Spleen (tissue), 11 donors: ENCODE measurements around the gene PRKCD. TPM values are rescaled to one million over a fixed set of nuclear protein-coding genes. Genes with fewer than 3 reads are reported as not detected.

Experiments
- DNase-seq: peaks from one replicate; pipeline ENCODE4 v3.0.0-alpha.2; 2020
- H3K27ac ChIP-seq, 8 donors: fragments of 200-600 bp; sonication (generic) in 7 of 8; 1 replicate in 4 of 8; 2 replicates in 4 of 8; pipeline versions ENCODE4 v1.5.0 to v1.8.0; 2016 to 2021; ENCODE audit warnings: inconsistent platforms in 4 of 8, mild to moderate bottlenecking in 4 of 8, moderate library complexity in 1 of 8
- H3K27me3 ChIP-seq, 7 donors: fragments of 200-600 bp; sonication (generic) in 6 of 7; replicated peaks in 1 of 7; 1 replicate in 4 of 7; 2 replicates in 3 of 7; pipeline versions ENCODE4 v1.5.0 to v1.8.0; 2016 to 2021; ENCODE audit warnings: inconsistent platforms in 3 of 7, mild to moderate bottlenecking in 1 of 7
- H3K36me3 ChIP-seq, 6 donors: fragments of 200-600 bp; sonication (generic) in 5 of 6; 1 replicate in 4 of 6; 2 replicates in 2 of 6; pipeline versions ENCODE4 v1.5.0 to v1.8.0; 2016 to 2021; ENCODE audit warnings: inconsistent platforms in 2 of 6
- H3K4me1 ChIP-seq, 6 donors: fragments of 200-600 bp; sonication (generic) in 5 of 6; 1 replicate in 3 of 6; 2 replicates in 3 of 6; pipeline versions ENCODE4 v1.5.0 to v1.8.0; 2016 to 2021; ENCODE audit warnings: inconsistent platforms in 3 of 6
- H3K4me3 ChIP-seq, 8 donors: fragments of 200-600 bp; sonication (generic) in 7 of 8; 1 replicate in 4 of 8; 2 replicates in 4 of 8; pipeline versions ENCODE4 v1.5.0 to v1.8.0; 2016 to 2021; ENCODE audit warnings: inconsistent platforms in 4 of 8, mild to moderate bottlenecking in 4 of 8, moderate library complexity in 2 of 8
- H3K9me3 ChIP-seq, 8 donors: fragments of 200-600 bp; sonication (generic) in 7 of 8; 1 replicate in 4 of 8; 2 replicates in 4 of 8; pipeline versions ENCODE4 v1.5.0 to v1.8.0; 2016 to 2021; ENCODE audit warnings: inconsistent platforms in 4 of 8
- POLR2A ChIP-seq, 3 donors: fragments of 450-650 bp; IDR thresholded peaks; one replicate each; pipeline ENCODE4 v1.5.1; 2017; ENCODE audit warnings: antibody characterized with exemption in 3 of 3, mild to moderate bottlenecking in 1 of 3
- POLR2AphosphoS5 ChIP-seq, 3 donors: sonication (generic); formaldehyde crosslinking; IDR thresholded peaks; one replicate each; pipeline ENCODE4 v1.5.1; 2017; ENCODE audit warnings: antibody characterized with exemption in 3 of 3
- WGBS, 5 donors: extraction: QIAGEN DNeasy Blood & Tissue Kit in 3 of 5; methylation state at CpG; one replicate each; pipeline versions ENCODE4 v1.1.5 to v1.1.7; 2013 to 2018; 5-methylcytosine and 5-hydroxymethylcytosine counted together
- intact Hi-C: fragments of 100-400 bp; cut with DNase I; formaldehyde crosslinking; loops from one replicate; pipeline ENCODE4 v1.15.0; 2023; ENCODE audit warnings: low total_unique reads
- polyA plus RNA-seq, 3 donors: library from polyadenylated mRNA; stranded (reverse); fragments of 200-250 nt; gene quantifications; one replicate each; pipeline ENCODE4 v1.2.1, GENCODE V29; 2013
- total RNA-seq, 7 donors: library from RNA; depleted of rRNA in 3 of 7; stranded (reverse); fragments of >200 nt in 3 of 7; fragmentation: NEBNext Ultra II Directional in 4 of 7; extraction: Animal tissue kit (Norgen Biotek cat#: 25700) in 4 of 7; gene quantifications; one replicate each; pipeline versions ENCODE4 v1.1.0 to v1.2.1, GENCODE V29; 2016 to 2021
- TF ChIP-seq, protein P1 (sequence below), 11 experiments: fragments of 200-600 bp in 7 of 11; fragments of 450-650 bp in 4 of 11; sonication (generic) in 4 of 11; IDR thresholded peaks in 8 of 11; conservative IDR thresholded peaks in 3 of 11; 1 replicate in 7 of 11; 2 replicates in 4 of 11; pipeline versions ENCODE4 v1.4.0 to v1.8.0; 2016 to 2021; ENCODE audit warnings: antibody characterized with exemption in 11 of 11, inconsistent platforms in 4 of 11, mild to moderate bottlenecking in 1 of 11
- donor health status: healthy with polysubstance abuse.
- donor health status: DM: no; HTN: no; CAD: no; lungs with moderate emphysema.
- donor health status: DM: no; HTN: no; CAD: no.
- donor health status: Bipolar disorder and iron deficiency.
- donor health status: healthy.
- donor health status: DM: no; HTN: no; CAD: no.
- donor health status: DM: yes; HTN: yes; CAD: no.

PRKCD gene
- total and polyA plus RNA-seq, 10 donors, result 22.2 to 100 (median 48.5) TPM

DNA sequence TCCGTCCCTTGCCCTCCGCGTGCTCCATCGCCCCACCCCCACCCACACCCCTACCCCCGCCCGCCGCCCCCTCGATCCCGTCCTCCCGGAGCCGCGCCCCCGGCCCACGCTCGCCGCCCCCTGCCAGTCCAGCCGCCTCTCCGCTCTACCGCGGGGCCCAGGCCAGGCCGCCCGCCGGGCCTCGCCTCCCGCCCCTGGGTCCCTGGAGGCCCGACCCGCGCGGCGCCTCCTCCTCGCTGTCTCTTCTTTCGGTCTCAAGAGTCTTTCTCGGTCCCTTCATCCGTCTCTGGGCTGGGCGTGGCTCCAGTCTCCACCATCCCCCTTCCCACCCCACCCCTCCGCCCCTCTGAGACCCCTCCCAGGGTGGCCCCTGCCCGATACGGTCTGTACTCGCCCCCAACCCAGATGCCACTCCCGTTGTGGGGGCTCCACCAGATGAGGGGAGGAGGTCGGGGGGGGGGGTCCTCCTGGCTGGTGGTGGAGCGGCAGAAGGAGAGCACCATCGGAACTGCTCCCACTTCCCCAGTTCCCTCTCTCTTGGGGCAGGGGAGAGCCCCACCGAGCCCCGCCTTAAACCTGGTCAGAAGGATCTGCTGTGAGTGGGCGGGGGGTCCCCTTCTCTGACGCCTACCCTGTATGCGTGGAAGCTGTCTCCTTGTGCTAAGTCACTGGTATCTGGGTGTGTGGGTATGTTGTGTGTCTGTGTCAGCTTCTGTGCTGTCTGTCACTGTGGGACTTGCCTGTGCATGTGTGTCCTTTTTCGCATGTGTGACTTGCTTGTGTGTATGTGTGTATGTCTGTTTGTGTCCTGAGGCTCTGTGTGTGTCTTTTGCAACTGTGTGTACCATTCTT is 1.0 kb downstream of the PRKCD start:
- WGBS, 5 donors, result 6 to 24% (median 9%) methylated on average over 12 to 49 of the region's 49 CpGs
- peak overlapping the region; percentile 72 to 98 (median 92) for H3K27ac ChIP-seq
- TF ChIP-seq POLR2A (IDR thresholded peaks at IDR 0.05) (no peak), POLR2AphosphoS5 (IDR thresholded peaks at IDR 0.05) (peak in 1 of 3 donors; percentile 27)
- TF ChIP-seq, protein P1, sequence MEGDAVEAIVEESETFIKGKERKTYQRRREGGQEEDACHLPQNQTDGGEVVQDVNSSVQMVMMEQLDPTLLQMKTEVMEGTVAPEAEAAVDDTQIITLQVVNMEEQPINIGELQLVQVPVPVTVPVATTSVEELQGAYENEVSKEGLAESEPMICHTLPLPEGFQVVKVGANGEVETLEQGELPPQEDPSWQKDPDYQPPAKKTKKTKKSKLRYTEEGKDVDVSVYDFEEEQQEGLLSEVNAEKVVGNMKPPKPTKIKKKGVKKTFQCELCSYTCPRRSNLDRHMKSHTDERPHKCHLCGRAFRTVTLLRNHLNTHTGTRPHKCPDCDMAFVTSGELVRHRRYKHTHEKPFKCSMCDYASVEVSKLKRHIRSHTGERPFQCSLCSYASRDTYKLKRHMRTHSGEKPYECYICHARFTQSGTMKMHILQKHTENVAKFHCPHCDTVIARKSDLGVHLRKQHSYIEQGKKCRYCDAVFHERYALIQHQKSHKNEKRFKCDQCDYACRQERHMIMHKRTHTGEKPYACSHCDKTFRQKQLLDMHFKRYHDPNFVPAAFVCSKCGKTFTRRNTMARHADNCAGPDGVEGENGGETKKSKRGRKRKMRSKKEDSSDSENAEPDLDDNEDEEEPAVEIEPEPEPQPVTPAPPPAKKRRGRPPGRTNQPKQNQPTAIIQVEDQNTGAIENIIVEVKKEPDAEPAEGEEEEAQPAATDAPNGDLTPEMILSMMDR (IDR thresholded peaks at IDR 0.05 in 8 of 11, conservative IDR thresholded peaks at IDR 0.05 in 3 of 11), result no peak
- H3K9me3 ChIP-seq, result no peaks in the 10 kb centered on the region
- H3K4me3 ChIP-seq, result peak overlapping the region; percentile 72 to 93 (median 82)
- peak; percentile 91 for DNase-seq
- H3K36me3 ChIP-seq, result peaks cover 0 to 25% (median 0%) of the 10 kb centered on the region in 6 donors
- H3K4me1 ChIP-seq, result peaks cover 24 to 91% (median 79%) of the 10 kb centered on the region in 6 donors
- intact Hi-C loops, result no loop called here
- peaks cover 0 to 4% (median 0%) of the 10 kb centered on the region in 7 donors for H3K27me3 ChIP-seq

DNA sequence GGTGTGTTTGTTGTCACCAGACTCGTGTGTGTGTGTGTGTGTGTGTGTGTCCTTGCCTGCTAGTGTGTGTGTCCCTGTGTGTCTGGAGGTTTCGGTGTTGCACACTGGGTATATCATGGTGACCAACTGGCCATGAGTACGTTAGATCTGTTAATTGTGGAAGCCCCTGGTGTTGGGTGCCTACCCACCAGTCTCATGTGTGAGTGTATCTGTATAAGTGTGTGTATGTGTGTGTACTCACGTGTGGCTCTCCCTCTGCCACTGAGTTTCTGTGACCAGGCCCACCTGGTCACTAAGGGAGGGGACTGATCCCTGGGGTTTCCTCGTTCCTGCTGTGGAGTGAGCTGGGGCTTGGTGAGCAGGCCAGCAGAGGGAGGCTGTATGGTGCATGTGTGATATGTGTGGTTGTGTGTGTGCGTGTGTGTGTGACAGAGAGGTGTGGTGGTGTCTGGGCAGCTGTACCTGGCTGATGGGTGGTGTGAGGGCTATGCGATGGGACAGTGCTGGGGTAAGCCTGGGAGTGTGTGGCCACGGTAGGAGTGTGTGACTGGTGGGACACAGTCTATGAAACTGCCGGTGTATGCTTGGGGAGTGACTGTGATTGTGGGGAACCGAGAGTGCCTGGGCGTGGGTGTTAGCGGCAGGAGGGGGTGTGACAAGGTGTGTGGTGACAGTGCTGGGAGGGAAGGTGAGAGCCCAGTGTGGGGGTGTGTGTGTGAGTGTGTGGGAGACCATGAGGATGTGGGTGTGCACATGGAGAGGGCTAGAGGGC is 1.8 kb downstream of the PRKCD start:
- peak; percentile 32 to 84 (median 83) for TF ChIP-seq POLR2AphosphoS5 (IDR thresholded peaks at IDR 0.05)
- TF ChIP-seq POLR2A (IDR thresholded peaks at IDR 0.05), result no peak
- TF ChIP-seq, protein P1 (IDR thresholded peaks at IDR 0.05 in 8 of 11, conservative IDR thresholded peaks at IDR 0.05 in 3 of 11), result no peak
- intact Hi-C loops, result no loop called here
- peak; percentile 88 for DNase-seq
- Histone ChIP-seq H3K4me3 (peak overlapping the region in 7 of 8 donors; percentile 72 to 93 (median 81)), H3K36me3 (peaks cover 0 to 28% (median 0%) of the 10 kb centered on the region in 6 donors), H3K4me1 (peaks cover 32 to 94% (median 86%) of the 10 kb centered on the region in 6 donors), H3K27ac (peak overlapping the region in 7 of 8 donors; percentile 88 to 98 (median 92)), H3K9me3 (no peaks in the 10 kb centered on the region), H3K27me3 (no peaks in the 10 kb centered on the region)
- 40 to 56% (median 46%) methylated on average over 11 to 12 of the region's 12 CpGs for WGBS, 5 donors

DNA sequence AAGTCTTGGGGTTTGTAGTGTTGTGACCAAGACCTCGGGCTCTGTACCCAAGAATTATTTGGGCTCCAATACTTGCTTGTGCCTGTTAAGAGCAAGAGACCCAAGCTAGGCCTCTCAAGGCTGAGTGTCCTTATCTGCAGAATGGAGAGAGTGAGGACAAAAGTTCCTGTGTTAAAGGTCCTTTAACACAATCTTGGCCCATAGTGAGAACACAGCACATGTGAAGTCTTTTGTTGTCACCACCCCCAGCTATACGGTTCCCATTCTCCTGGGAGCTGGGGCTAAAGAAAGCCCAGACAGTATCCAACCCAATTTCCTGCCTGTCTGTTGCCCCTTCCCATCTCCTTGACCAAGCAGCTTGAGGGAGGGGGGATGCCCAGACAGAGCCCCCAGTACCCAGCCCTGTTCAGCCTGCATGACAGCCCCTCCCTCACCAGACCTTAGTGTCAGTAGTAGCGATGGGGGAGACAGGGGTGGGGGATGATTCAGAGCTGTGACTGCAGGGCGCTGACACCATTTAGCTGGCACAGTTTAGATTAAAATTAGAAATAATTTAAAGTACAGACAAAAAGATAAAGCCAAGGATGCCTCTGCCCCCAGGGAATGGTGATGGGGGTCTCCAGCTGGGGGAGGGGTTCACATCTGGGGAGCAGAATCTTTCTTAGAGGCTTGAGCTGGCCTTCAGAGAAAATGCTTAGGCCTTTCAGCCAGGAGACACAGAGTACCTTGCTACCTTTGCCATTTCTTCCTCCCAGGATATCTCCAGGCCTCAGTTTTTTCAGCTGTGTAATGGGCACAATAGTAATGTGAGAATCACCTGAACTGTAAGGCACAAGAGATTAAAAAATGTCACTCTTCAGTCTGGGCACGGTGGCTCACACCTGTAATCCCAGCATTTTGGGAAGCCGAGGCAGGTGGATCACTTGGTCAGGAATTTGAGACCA is 2.7 kb downstream of the PRKCD start:
- H3K4me1 ChIP-seq, result peaks cover 39 to 94% (median 88%) of the 10 kb centered on the region in 6 donors
- intact Hi-C loops, result no loop called here
- H3K4me3 ChIP-seq, result peak overlapping the region in 5 of 8 donors; percentile 77 to 93 (median 82)
- peaks cover 0 to 32% (median 0%) of the 10 kb centered on the region in 6 donors for H3K36me3 ChIP-seq
- H3K27me3 ChIP-seq, result no peaks in the 10 kb centered on the region
- TF ChIP-seq POLR2A (IDR thresholded peaks at IDR 0.05), result no peak
- TF ChIP-seq, protein P1 (IDR thresholded peaks at IDR 0.05 in 8 of 11, conservative IDR thresholded peaks at IDR 0.05 in 3 of 11), result no peak
- no peak for TF ChIP-seq POLR2AphosphoS5 (IDR thresholded peaks at IDR 0.05)
- 69 to 74% (median 72%) methylated on average over 6 of the region's 6 CpGs for WGBS, 5 donors
- H3K27ac ChIP-seq, result peak overlapping the region in 7 of 8 donors; percentile 9 to 98 (median 92)
- no peak for DNase-seq
- no peaks in the 10 kb centered on the region for H3K9me3 ChIP-seq
